Measurements from ENCODE around the gene MSX2. TPM values are rescaled to one million over a fixed set of nuclear protein-coding genes. Genes with fewer than 3 reads are reported as not detected.
A peak's percentile ranks its signal among the peaks of the same experiment; 100 is the strongest.

The MSX2 gene
- total and polyA plus RNA-seq, 2 of the 8 experiments (the other 6 are each of a cell fraction or from before 2014, with no cell fraction given) = 0.24 to 0.47 TPM

- TF ChIP-seq, protein P1, sequence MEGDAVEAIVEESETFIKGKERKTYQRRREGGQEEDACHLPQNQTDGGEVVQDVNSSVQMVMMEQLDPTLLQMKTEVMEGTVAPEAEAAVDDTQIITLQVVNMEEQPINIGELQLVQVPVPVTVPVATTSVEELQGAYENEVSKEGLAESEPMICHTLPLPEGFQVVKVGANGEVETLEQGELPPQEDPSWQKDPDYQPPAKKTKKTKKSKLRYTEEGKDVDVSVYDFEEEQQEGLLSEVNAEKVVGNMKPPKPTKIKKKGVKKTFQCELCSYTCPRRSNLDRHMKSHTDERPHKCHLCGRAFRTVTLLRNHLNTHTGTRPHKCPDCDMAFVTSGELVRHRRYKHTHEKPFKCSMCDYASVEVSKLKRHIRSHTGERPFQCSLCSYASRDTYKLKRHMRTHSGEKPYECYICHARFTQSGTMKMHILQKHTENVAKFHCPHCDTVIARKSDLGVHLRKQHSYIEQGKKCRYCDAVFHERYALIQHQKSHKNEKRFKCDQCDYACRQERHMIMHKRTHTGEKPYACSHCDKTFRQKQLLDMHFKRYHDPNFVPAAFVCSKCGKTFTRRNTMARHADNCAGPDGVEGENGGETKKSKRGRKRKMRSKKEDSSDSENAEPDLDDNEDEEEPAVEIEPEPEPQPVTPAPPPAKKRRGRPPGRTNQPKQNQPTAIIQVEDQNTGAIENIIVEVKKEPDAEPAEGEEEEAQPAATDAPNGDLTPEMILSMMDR (IDR thresholded peaks at IDR 0.05; ENCODE audit: control extremely low read depth in 1 of 3, insufficient read depth in 1 of 3, low read depth in 1 of 3, low read length in 3 of 3) = peak; percentile 74 to 82 (median 78)
- TF ChIP-seq ASH2L (IDR thresholded peaks at IDR 0.05; ENCODE audit: low read length) = peak; percentile 57
- TF ChIP-seq CEBPB (IDR thresholded peaks at IDR 0.05; ENCODE audit: low read depth, low read length) = no peak
- no peak for TF ChIP-seq EGR1 (IDR thresholded peaks at IDR 0.05; ENCODE audit: borderline replicate concordance, low read depth, low read length)
- TF ChIP-seq CHD7 (IDR thresholded peaks at IDR 0.05; ENCODE audit: insufficient replicate concordance, low read length) = no peak
- TF ChIP-seq EZH2 (IDR thresholded peaks at IDR 0.05; ENCODE audit: low read depth, low read length, severe bottlenecking) = peak; percentile 75
- TF ChIP-seq ZNF274 (IDR thresholded peaks at IDR 0.05; ENCODE audit: borderline replicate concordance, extremely low read depth, low read length) = no peak
These were observed 11.3 kb downstream of the MSX2 start (continued) for GRCh38 chr5:174735498-174736330.
